ENCODE data around the gene MEIOSIN.

Gene MEIOSIN

DNA sequence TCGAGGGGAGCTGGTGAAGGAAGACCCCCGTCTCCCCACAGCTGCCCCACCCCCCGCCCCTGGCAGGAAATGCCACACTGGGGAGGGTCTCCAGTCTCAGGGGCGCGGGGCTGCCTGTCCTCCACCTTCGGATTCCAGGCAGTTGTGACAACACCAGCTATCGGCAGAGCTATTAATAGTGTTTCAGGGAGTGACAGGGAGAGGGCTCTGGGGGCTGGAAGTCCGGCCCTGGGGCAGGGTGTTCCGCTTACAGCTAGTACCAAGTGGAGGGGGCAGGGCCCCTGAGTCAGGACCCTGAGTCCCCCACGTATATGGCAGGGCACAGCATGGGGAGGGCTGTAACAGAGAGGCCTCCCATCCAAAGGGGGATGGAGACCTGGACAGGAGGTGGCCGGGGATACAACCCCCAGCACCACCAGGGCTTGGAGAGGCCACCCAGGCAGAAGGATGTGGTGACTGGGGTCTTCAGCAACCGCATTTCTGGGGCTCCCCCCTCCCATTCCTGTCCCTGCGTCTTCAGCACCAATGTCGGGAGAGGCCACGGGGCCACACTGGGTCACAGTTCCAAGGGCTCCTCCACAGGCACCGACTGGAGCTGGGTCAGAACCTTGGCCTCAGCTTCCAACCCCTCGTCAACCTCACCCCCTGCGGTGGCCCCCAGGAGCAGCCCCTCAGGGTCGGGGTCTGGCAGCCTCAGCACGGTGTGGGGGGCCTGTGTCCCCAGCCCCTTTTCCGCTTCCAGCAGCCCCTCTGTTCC lies 31.9 kb downstream of the MEIOSIN start:
- DNase-seq (ENCODE audit: low spot score): no peak

GRCh38 chr19:45765702-45766295 lies 32.6 kb downstream of the MEIOSIN start:
- DNase-seq (ENCODE audit: low spot score): no peak

- DNase-seq (ENCODE audit: low spot score): no peak
Measured at GRCh38 chr19:45766296-45766868, 33.1 kb downstream of the MEIOSIN start.

DNA sequence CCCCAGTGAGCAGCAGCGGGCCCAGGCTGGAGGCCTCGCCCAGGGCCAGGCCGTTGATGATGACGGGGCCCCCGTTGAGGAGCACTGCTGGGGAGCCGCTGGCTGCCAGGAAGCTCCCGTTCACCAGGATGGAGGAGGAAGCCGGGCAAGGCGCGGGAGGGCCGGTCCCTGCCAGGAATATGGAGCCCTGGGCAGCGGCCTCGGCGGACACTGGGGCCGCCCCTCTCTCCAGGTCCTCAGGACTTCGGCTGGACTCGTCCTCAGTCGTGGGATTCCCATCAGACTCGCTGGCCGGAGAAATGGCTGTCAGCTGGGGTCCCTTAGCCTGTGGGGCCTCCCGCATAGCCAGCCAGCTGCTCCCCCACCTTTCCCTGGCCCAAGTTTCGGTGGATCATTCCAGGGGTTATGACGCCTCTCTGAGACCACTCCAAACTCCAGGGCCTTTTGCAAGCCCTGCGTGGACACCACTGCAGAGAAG lies 33.7 kb downstream of the MEIOSIN start:
- no peak for DNase-seq (ENCODE audit: low spot score)

DNA sequence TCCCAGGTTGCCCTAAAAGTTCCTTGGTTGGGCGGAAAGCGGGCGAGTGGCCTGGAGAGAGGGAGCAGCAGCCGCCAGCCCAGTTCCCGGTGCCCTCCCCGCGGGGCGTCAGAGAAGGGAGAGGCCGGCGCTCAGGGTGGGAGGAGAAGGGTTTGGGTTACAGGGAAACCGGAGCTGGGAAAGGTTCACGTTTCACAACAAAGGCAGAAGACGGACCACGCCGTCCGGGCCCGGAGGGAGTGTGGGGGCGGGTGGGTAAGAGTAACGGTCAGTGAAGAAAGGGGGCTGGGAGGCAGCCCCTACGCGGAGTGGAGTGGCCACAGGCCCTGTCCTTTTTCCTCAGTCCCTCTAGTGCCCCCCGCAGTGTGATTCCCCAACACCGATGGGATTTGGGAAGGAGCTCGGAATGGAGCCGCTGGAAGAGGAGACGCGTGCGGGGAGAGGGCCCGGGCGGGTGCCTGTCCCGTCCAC lies 34.2 kb downstream of the MEIOSIN start:
- DNase-seq (ENCODE audit: low spot score): peak; percentile 68

GRCh38 chr19:45767881-45768654 lies 34.8 kb downstream of the MEIOSIN start:
- peak; percentile 74 for DNase-seq (ENCODE audit: low spot score)

- peak; percentile 58 for DNase-seq (ENCODE audit: low spot score)
Measured at GRCh38 chr19:45768655-45768983, 35.4 kb downstream of the MEIOSIN start.

DNA sequence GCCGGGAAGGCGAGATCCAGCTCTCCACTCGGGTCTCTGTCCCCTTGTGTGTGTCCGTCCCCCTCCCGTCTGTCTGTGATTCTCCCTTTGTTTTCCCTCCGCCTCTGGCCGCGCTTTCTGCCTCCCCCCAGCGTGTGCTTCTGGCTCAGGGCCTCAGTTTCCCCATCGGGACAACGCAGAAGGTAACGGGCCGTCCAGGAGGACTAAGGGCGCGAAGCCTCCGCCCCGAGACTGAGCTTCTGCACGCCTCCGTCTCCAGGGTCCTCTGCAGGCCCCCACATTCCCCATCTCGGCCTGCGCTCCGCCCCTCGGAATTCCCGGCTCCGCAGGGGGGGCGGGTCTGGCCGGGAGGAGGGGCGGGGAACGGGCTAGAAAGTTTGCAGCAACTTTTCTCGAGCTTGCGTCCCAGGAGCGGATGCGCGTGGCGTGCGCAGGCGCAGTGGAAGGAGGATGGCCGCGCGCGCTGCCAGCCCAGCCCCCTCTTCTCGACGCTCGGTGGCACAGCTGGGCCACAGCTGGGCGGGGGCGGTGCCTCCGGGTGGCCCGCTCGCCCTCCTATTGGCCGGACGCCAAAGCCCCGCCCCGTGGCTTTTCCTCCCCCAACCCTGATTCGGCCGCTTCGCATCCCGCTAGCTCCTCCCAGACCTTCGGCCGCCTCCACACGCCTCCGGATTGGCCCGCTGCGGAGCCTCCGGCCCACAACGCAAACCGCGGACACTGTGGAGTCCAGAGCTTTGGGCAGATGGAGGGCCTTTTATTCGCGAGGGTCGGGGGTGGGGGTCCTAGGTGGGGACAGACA lies 35.9 kb downstream of the MEIOSIN start, which contains the start of gene SIX5:
Gene SIX5, minus strand, starts transcription at position 269 of the 799 bp plus-strand sequence. CDS start 408 bp downstream, outside the sequence.
- peak; percentile 99 for DNase-seq (ENCODE audit: low spot score)

DNA sequence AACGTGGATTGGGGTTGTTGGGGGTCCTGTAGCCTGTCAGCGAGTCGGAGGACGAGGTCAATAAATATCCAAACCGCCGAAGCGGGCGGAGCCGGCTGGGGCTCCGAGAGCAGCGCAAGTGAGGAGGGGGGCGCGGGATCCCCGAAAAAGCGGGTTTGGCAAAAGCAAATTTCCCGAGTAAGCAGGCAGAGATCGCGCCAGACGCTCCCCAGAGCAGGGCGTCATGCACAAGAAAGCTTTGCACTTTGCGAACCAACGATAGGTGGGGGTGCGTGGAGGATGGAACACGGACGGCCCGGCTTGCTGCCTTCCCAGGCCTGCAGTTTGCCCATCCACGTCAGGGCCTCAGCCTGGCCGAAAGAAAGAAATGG lies 36.6 kb downstream of the MEIOSIN start:
- peak; percentile 48 for DNase-seq (ENCODE audit: low spot score)

DNA sequence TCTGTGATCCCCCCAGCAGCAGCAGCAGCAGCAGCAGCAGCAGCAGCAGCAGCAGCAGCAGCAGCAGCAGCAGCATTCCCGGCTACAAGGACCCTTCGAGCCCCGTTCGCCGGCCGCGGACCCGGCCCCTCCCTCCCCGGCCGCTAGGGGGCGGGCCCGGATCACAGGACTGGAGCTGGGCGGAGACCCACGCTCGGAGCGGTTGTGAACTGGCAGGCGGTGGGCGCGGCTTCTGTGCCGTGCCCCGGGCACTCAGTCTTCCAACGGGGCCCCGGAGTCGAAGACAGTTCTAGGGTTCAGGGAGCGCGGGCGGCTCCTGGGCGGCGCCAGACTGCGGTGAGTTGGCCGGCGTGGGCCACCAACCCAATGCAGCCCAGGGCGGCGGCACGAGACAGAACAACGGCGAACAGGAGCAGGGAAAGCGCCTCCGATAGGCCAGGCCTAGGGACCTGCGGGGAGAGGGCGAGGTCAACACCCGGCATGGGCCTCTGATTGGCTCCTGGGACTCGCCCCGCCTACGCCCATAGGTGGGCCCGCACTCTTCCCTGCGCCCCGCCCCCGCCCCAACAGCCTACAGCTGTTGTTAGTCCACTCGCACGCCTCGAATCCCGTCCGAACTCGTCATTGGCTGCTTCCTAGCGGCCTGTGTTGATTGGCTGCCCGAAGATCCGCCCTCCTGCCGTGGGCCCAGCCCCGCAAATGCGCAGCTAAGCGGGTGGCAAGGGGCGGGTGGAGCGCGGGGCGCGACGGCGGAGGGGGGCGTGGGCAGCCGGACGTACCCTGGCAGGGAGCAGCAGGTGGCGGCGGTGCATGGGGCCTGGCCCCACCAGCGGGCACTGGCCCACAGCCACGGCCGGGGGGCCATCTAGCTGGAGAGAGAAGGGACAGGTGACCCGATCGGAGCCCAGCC lies 37.2 kb downstream of the MEIOSIN start:
- DNase-seq (ENCODE audit: low spot score): peak; percentile 98

DNA sequence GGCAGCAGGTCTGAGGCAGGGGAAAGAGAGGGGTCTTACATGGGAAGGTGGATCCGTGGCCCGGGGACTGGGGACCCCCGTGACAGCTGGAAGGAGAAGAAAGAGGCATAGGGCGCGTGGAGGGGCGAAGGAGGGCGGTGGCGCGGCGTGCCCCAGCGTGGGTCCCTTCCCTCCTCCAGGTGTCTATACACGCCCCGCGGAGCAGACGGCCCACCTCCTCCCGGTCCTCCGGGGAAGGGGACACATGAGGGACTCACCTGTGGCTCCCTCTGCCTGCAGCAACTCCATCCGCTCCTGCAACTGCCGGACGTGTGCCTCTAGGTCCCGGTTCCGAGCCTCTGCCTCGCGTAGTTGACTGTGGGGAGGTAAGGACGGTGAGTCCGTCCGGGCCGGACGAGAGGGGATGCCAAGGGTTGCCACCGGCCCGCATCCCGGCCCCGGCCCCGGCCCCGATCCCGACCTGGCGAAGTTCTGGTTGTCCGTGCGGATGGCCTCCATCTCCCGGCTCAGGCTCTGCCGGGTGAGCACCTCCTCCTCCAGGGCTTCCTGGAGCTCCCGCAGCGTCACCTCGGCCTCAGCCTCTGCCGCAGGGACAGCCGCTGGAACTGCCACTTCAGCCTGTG lies 38.2 kb downstream of the MEIOSIN start:
- DNase-seq (ENCODE audit: low spot score): no peak

- peak; percentile 38 for DNase-seq (ENCODE audit: low spot score)
Measured at GRCh38 chr19:45772130-45772840, 39.0 kb downstream of the MEIOSIN start.

DNA sequence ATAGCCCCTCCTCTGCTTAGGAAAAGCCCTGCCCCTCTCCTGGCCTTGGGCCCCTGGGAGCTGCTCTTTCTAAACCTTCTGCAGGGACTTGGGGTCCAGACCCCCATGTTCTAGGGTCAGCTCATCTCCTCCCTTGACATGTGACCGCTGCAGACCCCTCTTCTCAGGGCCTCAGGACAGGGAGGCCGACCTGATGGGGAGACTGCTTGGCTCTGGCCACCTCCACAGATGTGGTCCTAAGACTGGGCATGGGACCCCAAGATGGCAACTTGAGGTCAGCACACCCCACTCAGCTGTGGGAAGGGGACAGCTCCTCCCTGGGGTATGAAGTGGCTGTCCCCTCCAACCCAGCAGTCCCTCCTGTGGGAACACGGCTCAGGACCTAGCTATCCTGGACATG lies 39.7 kb downstream of the MEIOSIN start:
- no peak for DNase-seq (ENCODE audit: low spot score)

- DNase-seq (ENCODE audit: low spot score): no peak
Measured at GRCh38 chr19:45773384-45773783, 40.1 kb downstream of the MEIOSIN start.

GRCh38 chr19:45774765-45775164 lies 41.5 kb downstream of the MEIOSIN start:
- DNase-seq (ENCODE audit: low spot score): peak; percentile 45

GRCh38 chr19:45777395-45777961 lies 44.2 kb downstream of the MEIOSIN start:
- DNase-seq (ENCODE audit: low spot score): no peak

GRCh38 chr19:45778010-45778661 lies 44.9 kb downstream of the MEIOSIN start:
- no peak for DNase-seq (ENCODE audit: low spot score)

Data from kidney tubule cell (primary cell).